Activated CD4-positive, CD25-positive, alpha-beta regulatory T cell treated with anti-CD3 and anti-CD28 coated beads, Interleukin-2, amount 50 U/mL, for 16 hours (primary cell): ENCODE results near the gene ARHGAP19.

ENCODE experiments used
- DNase-seq: peaks from one replicate; pipeline ENCODE4 v3.0.0-alpha.2; 2020; ENCODE audit warnings: low read depth, low spot score

ARHGAP19 gene

GRCh38 chr10:97292097-97292861 lies at the start of gene ARHGAP19:
Gene ARHGAP19 (minus strand): TSS chr10:97292637. CDS start chr10:97292627, 10 bp downstream.
- peak; percentile 91 for DNase-seq

GRCh38 chr10:97341416-97341815 lies 49.0 kb upstream of the ARHGAP19 start:
- no peak for DNase-seq

DNA sequence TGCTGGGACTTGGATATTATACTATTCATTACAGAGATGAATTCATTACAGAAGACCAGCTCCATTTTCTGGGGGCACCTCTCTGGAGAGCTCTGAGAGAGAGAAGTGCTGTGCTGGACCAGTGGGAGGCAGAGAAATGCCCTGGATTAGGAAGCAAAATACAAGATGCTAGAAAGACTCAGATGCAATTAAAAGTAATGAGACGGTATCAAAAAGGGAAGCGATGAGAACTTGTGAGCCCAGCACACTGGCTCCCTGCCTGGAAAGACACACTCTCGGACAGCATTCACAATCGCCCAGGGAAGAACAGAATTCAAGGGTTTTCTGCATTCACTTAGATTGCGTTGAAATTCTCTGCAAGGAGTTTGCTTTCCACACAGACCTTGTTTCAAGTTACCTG lies 45.6 kb upstream of the ARHGAP19 start:
- no peak for DNase-seq

DNA sequence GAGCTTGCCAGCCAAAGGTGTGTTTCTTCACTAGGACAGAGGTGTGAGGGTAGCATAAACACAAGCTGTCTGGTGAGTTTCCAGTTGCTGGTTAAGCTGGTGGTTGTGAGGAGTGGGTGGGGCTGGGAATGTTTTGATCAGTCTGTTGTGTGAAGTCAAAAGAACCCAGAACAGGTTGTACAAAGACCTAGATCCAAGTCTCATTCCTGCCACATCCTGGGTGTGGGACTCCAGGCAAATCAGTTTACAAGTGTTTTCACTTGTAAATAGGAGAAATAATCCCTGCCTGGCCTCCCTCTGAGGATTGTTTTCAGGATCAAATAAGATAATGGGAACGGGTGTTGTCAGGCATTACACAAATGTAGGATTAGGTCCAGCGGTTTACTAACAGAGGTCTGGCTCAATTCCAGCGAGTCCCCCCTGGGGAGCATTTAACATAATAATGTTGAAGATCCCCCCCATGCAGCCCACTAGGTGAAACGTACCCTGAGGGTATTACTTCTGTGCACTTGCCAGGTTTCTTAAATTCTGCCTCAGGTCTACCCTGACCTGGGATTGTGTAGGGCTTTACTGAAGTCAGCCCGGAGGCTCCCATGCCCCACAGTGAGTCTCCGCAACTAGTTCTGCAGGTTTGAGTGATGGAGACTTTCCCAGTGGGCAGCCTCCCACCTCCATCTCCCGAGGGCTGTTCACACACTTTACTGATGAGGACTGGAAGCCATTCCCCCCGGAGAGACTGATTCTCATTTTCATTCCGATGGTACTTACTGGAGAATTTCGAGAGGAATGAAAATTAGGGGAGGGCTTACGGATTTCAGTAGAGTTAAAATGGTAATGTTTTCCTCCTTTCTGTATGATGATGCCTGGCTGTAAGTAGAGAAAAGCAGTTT lies 44.8 kb upstream of the ARHGAP19 start:
- no peak for DNase-seq

DNA sequence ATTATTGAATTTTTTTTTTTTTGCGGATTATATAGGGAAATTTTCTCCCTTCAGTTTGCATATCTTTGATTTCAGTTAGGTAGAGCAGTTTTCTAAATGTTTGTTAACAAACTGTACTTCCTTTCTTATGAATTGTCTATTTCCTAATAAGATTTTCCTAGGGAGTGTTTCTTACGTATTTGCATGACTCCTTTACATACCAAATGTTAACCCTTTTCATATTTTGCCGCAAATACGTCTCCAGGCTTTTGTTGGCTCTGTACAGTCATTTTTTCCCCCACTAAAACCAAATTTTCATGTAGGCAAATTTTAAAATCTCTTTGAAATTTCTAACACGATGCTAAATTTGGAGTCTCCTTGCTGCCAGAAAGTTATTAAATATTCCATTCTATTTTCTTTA lies 44.0 kb upstream of the ARHGAP19 start:
- no peak for DNase-seq

DNA sequence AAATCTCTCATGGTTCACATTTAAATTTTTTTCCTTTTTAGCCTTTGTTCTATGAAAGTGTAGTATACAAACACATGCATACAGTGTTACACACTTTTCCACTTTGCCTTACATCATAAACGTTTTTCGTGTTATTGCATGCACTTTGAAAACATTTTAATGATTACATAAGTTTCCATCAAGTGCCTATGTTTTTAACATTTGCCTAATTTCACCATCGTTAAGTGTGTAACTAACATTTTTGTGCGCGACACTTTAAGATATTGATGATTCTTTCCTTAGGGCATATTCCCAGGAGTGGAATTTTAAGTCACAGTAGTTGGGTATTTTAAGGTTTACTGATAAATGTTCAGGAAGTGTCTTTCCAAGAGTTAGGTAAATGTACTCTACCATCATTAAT lies 43.6 kb upstream of the ARHGAP19 start:
- no peak for DNase-seq

GRCh38 chr10:97335188-97335619 lies 42.8 kb upstream of the ARHGAP19 start:
- no peak for DNase-seq

DNA sequence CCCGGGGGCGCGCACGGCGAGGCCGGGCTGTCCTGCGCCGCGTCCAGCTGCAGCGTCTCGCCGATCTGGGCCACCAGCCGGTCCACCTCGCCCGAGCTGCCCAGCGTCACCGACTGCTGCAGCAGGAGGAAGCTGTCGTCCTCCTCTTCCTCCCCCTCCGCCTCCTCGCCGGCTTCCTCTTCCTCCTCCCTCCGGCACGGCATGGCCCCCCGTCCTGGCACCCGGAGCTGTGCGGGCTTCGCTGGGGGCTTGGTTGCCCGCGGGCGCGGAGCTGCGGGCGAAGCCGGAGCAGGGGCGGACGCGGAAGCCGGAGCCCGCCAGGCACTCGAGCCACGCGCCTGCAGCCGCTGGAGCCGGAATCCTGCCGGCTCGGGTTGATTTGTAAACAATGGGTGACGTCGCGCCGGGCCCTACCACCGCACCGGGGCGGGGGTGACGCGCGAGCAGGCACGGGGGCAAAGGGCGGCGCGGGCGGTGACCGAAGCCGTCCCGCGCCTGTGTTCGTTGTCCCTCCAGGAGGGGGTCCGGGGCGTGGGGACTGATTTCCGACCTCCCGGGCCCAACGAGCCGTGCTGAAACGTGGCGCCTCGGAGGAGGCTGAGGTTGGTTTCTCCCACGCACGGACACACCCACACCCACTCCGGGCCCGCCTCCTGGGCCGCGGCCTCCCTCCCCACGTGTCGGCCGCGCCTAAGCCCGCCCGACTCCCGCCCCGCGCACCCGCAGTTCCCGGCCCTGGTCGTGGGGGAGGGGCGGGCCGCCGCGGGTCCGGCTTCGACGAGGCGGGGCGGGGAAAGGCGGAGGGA lies 42.1 kb upstream of the ARHGAP19 start, which contains the start of gene FRAT2:
TSS of gene FRAT2 (minus strand) at position 360 of the 806 bp plus-strand sequence. CDS start at position 203, 157 bp downstream.
- peak; percentile 76 for DNase-seq

DNA sequence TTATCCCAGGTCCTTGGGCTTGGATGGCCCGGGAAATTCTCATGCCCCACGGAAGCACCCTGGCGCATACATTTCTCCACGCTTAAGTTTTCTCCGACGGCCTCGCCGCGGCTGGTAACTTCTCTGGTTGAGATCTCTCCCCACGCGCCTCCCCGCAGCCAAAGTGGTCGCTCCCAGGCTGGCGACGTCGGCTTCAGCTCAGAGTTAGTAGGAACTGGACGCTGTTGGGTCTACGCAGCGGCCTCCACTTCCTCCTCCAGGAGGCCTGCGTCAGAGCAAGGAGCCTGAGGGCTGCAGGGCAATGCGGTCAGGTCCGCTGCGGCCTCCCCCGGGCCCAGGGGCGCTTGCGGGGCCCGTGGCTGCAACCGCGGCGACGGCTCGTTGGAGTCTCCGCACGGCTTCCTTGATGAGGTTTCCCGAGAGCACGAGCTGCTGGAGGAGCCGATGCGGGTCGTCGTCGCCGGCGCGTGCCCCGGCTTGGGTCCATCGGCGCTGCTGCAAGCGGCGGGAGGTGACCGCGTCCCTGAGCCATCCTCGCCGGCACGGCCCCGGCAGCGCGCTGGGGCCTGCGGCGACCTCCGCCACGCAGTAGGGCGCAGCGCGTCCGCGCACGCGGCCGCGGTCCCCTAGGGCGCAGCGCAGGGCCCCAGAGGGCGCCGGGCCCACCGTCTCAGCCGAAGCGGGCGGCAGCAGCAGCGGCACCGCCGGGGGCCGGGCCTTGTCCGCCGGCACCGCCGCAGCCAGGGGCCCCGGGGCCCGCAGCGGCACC lies 41.3 kb upstream of the ARHGAP19 start:
- DNase-seq = no peak

GRCh38 chr10:97333351-97333600 lies 40.8 kb upstream of the ARHGAP19 start:
- DNase-seq = no peak

- no peak for DNase-seq
These were observed 40.3 kb upstream of the ARHGAP19 start for GRCh38 chr10:97332591-97333350.

- no peak for DNase-seq
These were observed 38.8 kb upstream of the ARHGAP19 start for GRCh38 chr10:97331153-97331703.

DNA sequence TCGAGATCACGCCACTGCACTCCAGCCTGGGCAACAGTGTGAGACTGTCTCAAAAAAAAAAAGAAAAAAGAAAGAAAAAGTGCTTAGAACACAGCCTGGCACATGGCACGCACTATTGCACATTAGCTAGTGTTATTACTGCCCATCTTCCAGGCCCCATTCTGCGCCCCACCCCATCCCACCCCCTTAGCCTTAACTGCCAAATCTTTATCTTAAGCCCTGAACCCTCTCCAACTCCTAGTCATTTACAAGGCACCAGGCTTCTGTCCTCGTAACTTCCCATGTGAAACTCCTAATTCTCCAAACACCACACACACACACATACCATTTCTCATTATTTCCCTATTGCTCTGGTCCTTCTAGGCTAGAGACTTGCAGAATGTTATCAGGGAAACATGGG lies 37.3 kb upstream of the ARHGAP19 start:
- DNase-seq = no peak

DNA sequence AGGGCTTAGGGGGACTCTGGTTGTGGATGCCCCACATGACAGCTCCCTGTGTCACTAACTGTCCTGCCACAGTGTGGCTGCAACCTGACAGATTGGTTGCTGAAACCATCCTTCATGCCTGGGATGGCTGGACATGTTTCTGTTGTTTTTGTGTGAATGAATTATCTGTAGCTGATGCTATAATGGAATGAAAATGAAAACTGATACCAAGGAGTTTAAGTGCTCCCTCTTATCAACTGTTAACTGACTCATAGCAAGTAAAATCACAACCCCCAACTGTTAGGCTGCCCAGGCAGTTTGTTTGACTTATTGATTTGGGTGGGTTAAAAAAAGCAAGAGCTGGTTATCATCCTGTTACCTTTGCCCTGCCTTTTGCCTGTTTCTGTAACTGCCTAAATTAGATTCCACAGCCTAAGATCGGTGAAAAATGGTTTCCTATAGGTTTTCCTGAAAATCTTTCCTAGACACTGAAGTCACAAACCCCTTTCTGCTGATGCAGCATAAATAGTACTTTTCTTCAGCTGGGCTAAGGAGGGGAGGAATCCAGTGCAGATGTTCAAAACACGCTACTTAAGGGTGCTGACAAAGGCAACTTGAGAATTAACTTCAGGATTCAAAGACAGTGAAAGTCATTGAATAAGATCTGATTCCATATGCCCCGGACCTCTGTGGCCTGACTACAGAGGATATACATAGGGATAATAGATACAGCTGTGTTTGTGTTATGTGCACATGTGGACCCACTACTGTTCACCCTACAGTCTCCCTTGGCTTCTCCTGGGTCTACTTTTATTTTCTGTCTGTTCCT lies 36.4 kb upstream of the ARHGAP19 start:
- no peak for DNase-seq

GRCh38 chr10:97327348-97328294 lies 35.2 kb upstream of the ARHGAP19 start:
- no peak for DNase-seq

GRCh38 chr10:97325754-97326153 lies 33.3 kb upstream of the ARHGAP19 start:
- no peak for DNase-seq

DNA sequence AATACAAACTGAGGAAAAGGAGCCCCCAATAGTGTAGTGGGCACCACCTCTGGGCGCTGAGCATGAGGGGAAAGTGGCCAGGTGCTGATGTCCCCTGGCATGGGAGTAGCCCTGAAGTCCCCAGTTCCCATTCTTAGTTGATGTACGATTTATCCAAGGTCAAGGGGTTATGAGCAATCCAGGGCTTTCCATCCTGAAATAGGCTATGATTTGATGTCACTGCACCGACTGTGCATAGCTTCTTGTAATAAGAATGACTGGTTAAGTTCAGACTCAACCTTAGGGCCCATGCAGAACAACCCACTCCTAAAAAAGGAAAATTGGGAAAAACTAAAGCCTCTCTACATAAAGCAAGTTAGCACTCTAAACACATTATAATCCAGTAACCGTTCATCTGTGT lies 31.1 kb upstream of the ARHGAP19 start:
- DNase-seq = no peak

DNA sequence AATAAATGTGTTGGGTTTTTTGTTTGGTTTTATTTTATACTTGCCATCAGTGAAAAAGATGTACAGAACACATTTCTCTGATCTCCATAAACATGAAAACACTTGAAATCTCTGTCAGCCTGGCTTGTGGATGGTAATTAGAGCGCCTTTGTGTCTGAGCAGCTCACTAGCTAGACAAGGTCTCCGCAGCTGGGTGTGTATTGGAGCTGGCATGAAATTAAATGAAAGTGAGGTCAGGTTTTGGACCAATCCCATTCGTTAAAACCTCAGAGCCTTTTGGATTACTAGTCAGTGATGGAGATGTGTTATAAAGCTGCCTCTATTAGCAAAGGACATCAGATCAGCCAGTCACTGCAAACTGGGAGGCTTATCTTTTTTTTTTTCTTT lies 29.4 kb upstream of the ARHGAP19 start:
- DNase-seq = no peak
